OCI-LY7 (cell line): ENCODE results near the gene KANSL1. TPM values are rescaled to one million over a fixed set of nuclear protein-coding genes. Genes with fewer than 3 reads are reported as not detected.

Experiments used
- BruUV-seq: library from RNA; stranded (reverse); fragments of 400-500 nt; replicated peaks from 2 replicates; lab custom pipeline; 2021; lab: Mats Ljungman, UMichigan
- CTCF ChIA-PET: fragments of 300-600 bp; sonication (Branson Sonifier 250); formaldehyde crosslinking; loops from one replicate; lab custom pipeline; 2022; ENCODE audit warnings: antibody characterized with exemption; ENCODE audit not compliant: unreplicated experiment; lab: Charles Lee
- POLR2A ChIA-PET: fragments of 300-600 bp; sonication (Branson Sonifier 250); formaldehyde crosslinking; loops from one replicate; lab custom pipeline; 2022; ENCODE audit warnings: antibody characterized with exemption; lab: Charles Lee
- DNase-seq: peaks from one replicate; pipeline ENCODE4 v3.0.0-alpha.2; 2015; ENCODE audit warnings: low spot score
- H2AFZ ChIP-seq: fragments of 200-600 bp; sonication (generic), shearing (Covaris generic); 2 replicates; pipeline ENCODE4 v1.6.1; 2014; ENCODE audit warnings: mild to moderate bottlenecking, antibody characterized with exemption, low read length, moderate library complexity
- H3K27ac ChIP-seq: fragments of 200-600 bp; sonication (generic); 2 replicates; pipeline ENCODE4 v1.5.1; 2014; ENCODE audit warnings: mixed run types, low read depth, mild to moderate bottlenecking, moderate library complexity, low read length, inconsistent platforms; ENCODE audit not compliant: poor library complexity, severe bottlenecking
- H3K36me3 ChIP-seq: fragments of 200-600 bp; sonication (generic); 2 replicates; pipeline ENCODE4 v1.6.1; 2014; ENCODE audit warnings: mild to moderate bottlenecking, antibody characterized with exemption, low read length, moderate library complexity, mixed read lengths; ENCODE audit not compliant: insufficient read depth
- H3K4me1 ChIP-seq: fragments of 200-600 bp; sonication (generic); 2 replicates; pipeline ENCODE4 v1.5.1; 2014; ENCODE audit warnings: mild to moderate bottlenecking, low read length; ENCODE audit not compliant: insufficient read depth, poor library complexity, severe bottlenecking
- H3K4me2 ChIP-seq: fragments of 200-600 bp; sonication (generic); 2 replicates; pipeline ENCODE4 v1.6.1; 2014; ENCODE audit warnings: mild to moderate bottlenecking, low read length
- H3K4me3 ChIP-seq: fragments of 200-600 bp; sonication (generic); 2 replicates; pipeline ENCODE4 v1.5.1; 2014; ENCODE audit warnings: mild to moderate bottlenecking, low read depth, low read length; ENCODE audit not compliant: poor library complexity, severe bottlenecking
- H3K79me2 ChIP-seq: fragments of 200-600 bp; sonication (generic); 2 replicates; pipeline ENCODE4 v1.6.1; 2016; ENCODE audit warnings: low read depth, mild to moderate bottlenecking, low read length, moderate library complexity, mixed read lengths; ENCODE audit not compliant: insufficient read depth
- H3K9me2 ChIP-seq: fragments of 200-600 bp; sonication (generic); 2 replicates; pipeline ENCODE4 v1.6.1; 2016; ENCODE audit warnings: mild to moderate bottlenecking, low read length, mixed read lengths; ENCODE audit not compliant: insufficient read depth
- H3K9me3 ChIP-seq: fragments of 200-600 bp; sonication (generic); 2 replicates; pipeline ENCODE4 v1.6.1; 2014; ENCODE audit warnings: mild to moderate bottlenecking, mixed run types, low read length, mixed read lengths
- H4K20me1 ChIP-seq: fragments of 200-600 bp; sonication (generic); 2 replicates; pipeline ENCODE4 v1.6.1; 2014; ENCODE audit warnings: mild to moderate bottlenecking, antibody characterized with exemption, low read length, moderate library complexity, mixed read lengths; ENCODE audit not compliant: insufficient read depth
- EZH2phosphoT487 ChIP-seq: fragments of 200-600 bp; sonication (generic); IDR thresholded peaks from 2 replicates; pipeline ENCODE4 v1.6.1; 2018; ENCODE audit warnings: low read depth, borderline replicate concordance, mild to moderate bottlenecking, mixed run types, antibody characterized with exemption, low read length, moderate library complexity, mixed read lengths
- intact Hi-C: fragments of 100-400 bp; cut with micrococcal nuclease; formaldehyde crosslinking; loops from one replicate; pipeline ENCODE4 v1.10.0; 2022; ENCODE audit not compliant: unreplicated experiment
- total RNA-seq, 2 experiments: library from RNA; depleted of rRNA in 1 of 2; stranded (reverse); fragments of >200 nt in 1 of 2; shearing (Covaris generic) in 1 of 2; gene quantifications; 2 replicates each; pipeline ENCODE4 v1.2.3, GENCODE V29; 2014 to 2022
- TF ChIP-seq, protein P1 (sequence below): fragments of 200-600 bp; sonication (generic); conservative IDR thresholded peaks from 2 replicates; pipeline ENCODE4 v1.5.1; 2014; ENCODE audit warnings: mild to moderate bottlenecking, antibody characterized with exemption, low read length, moderate library complexity, mixed read lengths

The KANSL1 gene
- total RNA-seq, 2 experiments from 2014 or later, result 96.9 to 129 TPM

DNA sequence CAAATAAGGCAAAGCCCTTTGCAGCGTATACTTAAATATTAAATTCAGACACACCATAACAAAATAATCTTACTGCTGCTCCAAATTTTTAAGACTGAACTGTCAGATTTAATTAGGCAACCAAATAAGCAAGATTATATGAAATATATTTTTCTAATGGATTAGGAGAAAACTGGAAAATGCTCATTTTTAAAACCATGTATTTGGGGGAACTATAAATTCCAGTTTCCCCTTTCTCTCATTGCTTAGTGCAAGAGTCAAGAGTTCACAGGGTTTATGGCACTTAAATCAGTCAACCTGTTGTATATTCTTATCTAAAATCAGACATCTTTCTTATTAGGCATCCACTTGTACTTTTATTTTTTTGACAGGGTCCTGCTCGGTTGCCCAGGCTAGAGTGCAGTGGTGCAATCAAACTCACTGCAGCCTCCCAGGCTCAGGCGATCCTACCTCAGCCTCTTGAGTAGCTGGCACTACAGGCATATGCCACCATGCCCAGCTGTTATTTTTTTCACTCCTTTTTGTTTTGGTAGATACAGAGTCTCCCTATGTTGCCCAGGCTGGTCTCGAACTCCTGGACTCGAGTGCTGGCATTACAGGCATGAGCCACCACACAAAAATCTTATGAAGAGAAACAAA lies 2.1 kb upstream of the KANSL1 start:
- H3K36me3 ChIP-seq, result peaks cover 31% of the 10 kb centered on the region
- no peak overlapping the region for H2AFZ ChIP-seq
- ChIA-PET CTCF (no interaction called here), POLR2A (no interaction called here)
- peaks cover 12% of the 10 kb centered on the region; the same call in 1 of the 2 replicates for H3K9me3 ChIP-seq
- peak overlapping the region; percentile 74 for H3K4me3 ChIP-seq
- TF ChIP-seq, protein P1, sequence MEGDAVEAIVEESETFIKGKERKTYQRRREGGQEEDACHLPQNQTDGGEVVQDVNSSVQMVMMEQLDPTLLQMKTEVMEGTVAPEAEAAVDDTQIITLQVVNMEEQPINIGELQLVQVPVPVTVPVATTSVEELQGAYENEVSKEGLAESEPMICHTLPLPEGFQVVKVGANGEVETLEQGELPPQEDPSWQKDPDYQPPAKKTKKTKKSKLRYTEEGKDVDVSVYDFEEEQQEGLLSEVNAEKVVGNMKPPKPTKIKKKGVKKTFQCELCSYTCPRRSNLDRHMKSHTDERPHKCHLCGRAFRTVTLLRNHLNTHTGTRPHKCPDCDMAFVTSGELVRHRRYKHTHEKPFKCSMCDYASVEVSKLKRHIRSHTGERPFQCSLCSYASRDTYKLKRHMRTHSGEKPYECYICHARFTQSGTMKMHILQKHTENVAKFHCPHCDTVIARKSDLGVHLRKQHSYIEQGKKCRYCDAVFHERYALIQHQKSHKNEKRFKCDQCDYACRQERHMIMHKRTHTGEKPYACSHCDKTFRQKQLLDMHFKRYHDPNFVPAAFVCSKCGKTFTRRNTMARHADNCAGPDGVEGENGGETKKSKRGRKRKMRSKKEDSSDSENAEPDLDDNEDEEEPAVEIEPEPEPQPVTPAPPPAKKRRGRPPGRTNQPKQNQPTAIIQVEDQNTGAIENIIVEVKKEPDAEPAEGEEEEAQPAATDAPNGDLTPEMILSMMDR, result peak; percentile 27; the same call in 1 of the 2 replicates
- TF ChIP-seq EZH2phosphoT487, result no peak
- BruUV-seq, result no TSS peak
- no peak for DNase-seq
- intact Hi-C loops, result no loop called here
- peaks cover 13% of the 10 kb centered on the region for H4K20me1 ChIP-seq
- H3K4me2 ChIP-seq, result peak overlapping the region; percentile 84
- H3K4me1 ChIP-seq, result peaks cover 25% of the 10 kb centered on the region
- peak overlapping the region; percentile 84 for H3K27ac ChIP-seq
- peaks cover 83% of the 10 kb centered on the region for H3K79me2 ChIP-seq
- no peaks in the 10 kb centered on the region for H3K9me2 ChIP-seq

DNA sequence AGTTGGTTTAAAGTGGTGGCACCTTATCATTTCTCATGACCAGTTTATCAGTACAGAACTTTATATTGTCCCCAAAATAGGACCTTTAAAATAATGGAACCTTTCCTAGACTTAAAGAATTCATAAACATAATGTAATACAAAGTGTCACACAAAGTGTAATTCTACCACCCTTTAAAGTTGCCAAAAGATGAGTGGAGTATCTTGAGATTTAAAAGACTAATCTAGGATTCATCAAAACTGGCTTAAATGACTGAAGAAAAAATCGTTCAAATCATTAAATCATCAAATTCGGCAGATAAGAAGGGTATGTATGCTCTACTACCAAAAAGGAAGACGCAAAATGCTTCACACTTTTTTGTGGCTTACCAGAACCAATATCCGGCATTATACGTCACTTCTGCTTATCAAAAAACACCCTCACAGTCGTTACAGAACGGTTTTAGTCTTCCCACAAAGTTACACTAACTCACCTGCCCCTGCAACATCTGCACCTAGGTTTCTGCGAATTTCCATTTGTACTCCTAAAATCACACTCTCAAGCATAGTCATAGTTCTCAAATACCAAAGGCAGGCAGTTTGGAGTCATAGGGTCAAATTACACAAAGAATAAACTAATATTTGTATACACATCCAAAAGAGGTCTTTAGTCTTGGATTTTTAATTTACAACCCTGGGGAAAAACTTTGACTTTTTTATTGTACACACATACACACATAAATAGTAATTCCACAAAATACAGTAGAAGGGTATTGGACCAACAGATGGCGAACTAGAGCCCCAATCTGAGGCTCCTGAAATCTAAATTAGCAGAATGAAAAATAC lies 1.4 kb upstream of the KANSL1 start:
- Histone ChIP-seq H3K4me3 (peak overlapping the region; percentile 74), H2AFZ (peak overlapping the region; percentile 69), H3K4me1 (peaks cover 32% of the 10 kb centered on the region), H3K27ac (peak overlapping the region; percentile 84), H4K20me1 (peaks cover 18% of the 10 kb centered on the region), H3K9me3 (peaks cover 12% of the 10 kb centered on the region; the same call in 1 of the 2 replicates), H3K36me3 (peaks cover 31% of the 10 kb centered on the region), H3K9me2 (no peaks in the 10 kb centered on the region), H3K4me2 (peak overlapping the region; percentile 84), H3K79me2 (peaks cover 83% of the 10 kb centered on the region)
- peak; percentile 73 for DNase-seq
- ChIA-PET CTCF (no interaction called here), POLR2A (interaction anchor here (1.0 kb wide), 1 partner anchor 49 kb away, joined by 4 read pairs; no protein-coding TSS in a partner anchor)
- intact Hi-C loops, result loop anchor here (5.0 kb wide), 1 partner anchor 147 kb away; no protein-coding TSS in a partner anchor
- TF ChIP-seq, protein P1, result peak; percentile 98
- no peak for TF ChIP-seq EZH2phosphoT487
- TSS peak; percentile 81 for BruUV-seq
